HG02981 (cell line): ENCODE measurements around the gene RGL3.
A peak's percentile ranks its signal among the peaks of the same experiment; 100 is the strongest.
"Not testable (repeated sequence)": the region's sequence is repeated elsewhere in the genome, so short reads cannot be mapped to it uniquely, and the experiment has no call there.

Experiments used
- ATAC-seq: cut with Tn5 transposase; IDR thresholded peaks from one replicate; pipeline ENCODE4 v1.9.1; 2021; ENCODE audit warnings: mild to moderate bottlenecking, moderate library complexity; ENCODE audit not compliant: unreplicated experiment

The RGL3 gene

GRCh38 chr19:11421371-11422098 lies 2.4 kb upstream of the RGL3 start:
- ATAC-seq: peak; percentile 29

GRCh38 chr19:11420429-11421370 lies 1.6 kb upstream of the RGL3 start:
- no peak for ATAC-seq

- no peak for ATAC-seq
Measured at GRCh38 chr19:11418094-11418548, 993 bp downstream of the RGL3 start.

- ATAC-seq: no peak
Measured at GRCh38 chr19:11416346-11417052, 2.6 kb downstream of the RGL3 start.

- ATAC-seq: no peak
Measured at GRCh38 chr19:11414544-11414943, 4.6 kb downstream of the RGL3 start.

GRCh38 chr19:11410682-11411081 lies 8.4 kb downstream of the RGL3 start:
- ATAC-seq: no peak

GRCh38 chr19:11408591-11408990 lies 10.5 kb downstream of the RGL3 start:
- no peak for ATAC-seq

GRCh38 chr19:11406703-11407236 lies 12.3 kb downstream of the RGL3 start:
- ATAC-seq: not testable (repeated sequence)

- no peak for ATAC-seq
Measured at GRCh38 chr19:11405846-11406643, 13.1 kb downstream of the RGL3 start.

GRCh38 chr19:11404588-11405222 lies 14.4 kb downstream of the RGL3 start:
- ATAC-seq: no peak

- no peak for ATAC-seq
Measured at GRCh38 chr19:11401808-11402543, 17.1 kb downstream of the RGL3 start.

GRCh38 chr19:11400798-11401197 lies 18.3 kb downstream of the RGL3 start:
- ATAC-seq: no peak

- ATAC-seq: no peak
Measured at GRCh38 chr19:11399667-11400066, 19.4 kb downstream of the RGL3 start.

GRCh38 chr19:11397089-11397610 lies 22.0 kb downstream of the RGL3 start:
- ATAC-seq: no peak

GRCh38 chr19:11390933-11391680 lies 28.0 kb downstream of the RGL3 start:
- ATAC-seq: no peak

- ATAC-seq: no peak
Measured at GRCh38 chr19:11390359-11390758, 28.8 kb downstream of the RGL3 start.

GRCh38 chr19:11387162-11388034 lies 31.7 kb downstream of the RGL3 start:
- ATAC-seq: no peak
